ENCODE results near the gene PPP1R16B. TPM values are rescaled to one million over a fixed set of nuclear protein-coding genes. Genes with fewer than 3 reads are reported as not detected.

The PPP1R16B gene
- polyA plus RNA-seq, 1 donor, result 4.8 TPM

DNA sequence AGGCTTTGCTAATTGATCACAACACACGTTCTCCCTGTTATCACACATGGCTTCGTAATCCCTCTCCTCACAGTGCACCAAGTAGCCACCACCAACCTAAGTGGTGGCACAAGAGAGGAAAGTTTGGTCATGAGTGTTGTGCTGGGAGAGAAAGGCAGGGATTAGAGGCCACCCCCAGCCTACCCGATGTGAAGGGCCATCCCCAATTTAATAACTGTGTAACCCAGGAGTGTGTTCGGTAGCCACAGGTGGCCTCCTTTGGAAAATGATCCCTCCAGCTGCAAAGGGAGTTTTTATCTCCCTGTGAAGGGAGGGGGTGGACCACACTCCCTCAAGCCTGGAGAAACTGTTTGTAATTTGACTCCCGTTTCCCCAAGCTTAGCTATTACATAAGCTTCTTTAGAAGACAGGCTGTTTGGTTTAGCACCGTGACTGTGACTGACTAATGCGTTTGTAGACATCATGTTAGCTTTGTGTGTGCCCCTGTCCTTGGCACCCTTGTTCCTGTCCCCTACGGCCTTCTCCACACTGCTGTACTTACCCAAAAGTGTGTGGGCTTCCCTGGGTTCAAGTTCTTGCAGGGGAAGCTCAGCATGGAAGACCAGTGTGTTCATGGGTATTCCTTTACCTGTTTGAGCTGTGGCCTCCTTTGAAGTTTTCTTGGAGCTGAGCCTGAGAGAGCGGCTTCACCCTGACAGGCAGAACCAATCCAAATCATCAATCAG is 20.6 kb downstream of the PPP1R16B start:
- no peak for DNase-seq (ENCODE audit: low read depth)

DNA sequence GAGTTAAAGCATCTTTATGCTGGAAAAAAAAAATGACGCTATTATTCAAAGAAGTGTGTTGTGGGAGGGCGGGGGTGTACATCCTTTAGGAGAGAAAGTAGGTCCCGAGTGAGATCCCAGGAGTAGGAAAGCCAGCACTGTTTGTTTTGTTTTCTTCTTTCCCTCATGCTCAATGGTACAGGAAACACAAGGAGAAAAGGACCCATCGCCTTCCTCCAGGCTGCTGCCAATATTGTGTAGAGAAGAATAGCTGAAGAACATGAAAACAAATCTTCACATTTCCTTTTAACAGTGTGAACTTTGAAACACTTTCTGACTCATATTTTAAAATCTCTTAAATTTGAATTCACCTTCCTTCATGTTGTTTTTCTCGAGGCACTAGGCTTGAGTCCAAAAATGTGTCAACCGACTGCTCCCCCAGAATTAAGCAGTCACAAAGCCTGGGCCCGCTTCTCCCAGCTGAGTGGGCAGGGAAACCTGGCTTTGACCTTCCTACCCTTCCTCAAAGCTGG is 22.3 kb downstream of the PPP1R16B start:
- DNase-seq (ENCODE audit: low read depth), result no peak

DNA sequence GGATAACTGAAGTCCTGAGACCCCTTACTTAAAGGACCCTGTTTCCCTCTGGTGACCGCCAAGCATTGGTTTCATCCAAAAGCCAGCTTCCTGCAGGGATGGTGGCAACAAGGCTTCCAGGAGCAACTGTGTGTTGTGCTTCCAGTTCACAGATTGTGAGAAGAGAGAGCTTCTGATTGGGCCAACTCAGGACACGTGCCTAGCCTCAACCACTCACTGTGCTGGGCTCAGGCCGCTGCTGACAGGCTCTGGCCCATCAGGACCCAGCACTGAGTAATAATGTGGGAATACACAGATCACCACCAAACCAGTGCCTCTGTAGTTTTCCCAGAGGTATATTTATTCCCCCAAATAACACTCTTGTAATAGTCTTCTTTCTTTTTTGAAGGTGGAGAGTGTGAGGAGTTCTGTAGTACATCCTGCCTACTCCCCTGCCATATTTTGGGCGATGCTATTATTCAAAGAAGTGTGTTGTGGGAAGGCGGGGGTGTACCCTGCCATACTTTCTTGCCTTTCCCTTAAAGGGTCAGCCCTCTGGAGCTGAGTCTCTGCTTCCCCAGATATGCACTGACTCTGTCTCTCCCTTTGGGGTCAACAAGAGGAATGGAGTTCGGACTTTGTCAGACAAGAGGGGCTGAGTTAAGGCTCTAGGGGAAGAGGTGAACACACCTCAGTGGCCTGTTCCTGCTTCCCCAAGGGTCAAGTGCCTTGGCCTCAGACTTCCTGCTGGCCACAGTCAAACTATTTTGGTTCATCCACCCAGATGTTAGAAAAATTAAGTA is 23.2 kb downstream of the PPP1R16B start:
- DNase-seq (ENCODE audit: low read depth), result no peak

DNA sequence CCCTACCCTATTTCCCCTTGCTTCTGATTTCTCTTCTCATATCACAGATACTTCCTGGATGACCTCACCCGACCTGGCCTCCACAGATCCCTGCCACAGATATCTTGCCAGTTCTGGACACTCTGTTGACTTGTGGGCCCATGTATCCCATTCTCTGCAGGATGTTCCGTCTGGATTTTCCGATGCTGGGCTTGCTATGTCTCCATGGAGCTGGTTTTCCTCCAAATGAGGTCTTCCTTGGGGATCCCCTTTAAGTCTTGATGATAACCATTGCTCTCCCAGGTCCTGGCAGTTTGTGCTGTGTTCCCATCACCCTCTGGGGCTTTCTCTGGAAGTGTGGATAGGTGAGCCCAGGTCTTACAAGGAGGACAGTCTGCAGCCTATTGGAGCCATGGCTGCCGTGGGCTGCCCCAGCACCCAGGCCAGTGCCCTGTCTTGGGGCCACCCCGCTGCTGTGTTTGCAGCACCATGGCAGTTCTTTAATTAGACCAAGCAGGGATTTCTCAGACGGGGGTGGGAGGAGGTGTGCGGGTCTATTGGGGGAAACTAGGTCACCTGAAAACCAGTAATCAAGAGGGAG is 23.9 kb downstream of the PPP1R16B start:
- DNase-seq (ENCODE audit: low read depth), result no peak

DNA sequence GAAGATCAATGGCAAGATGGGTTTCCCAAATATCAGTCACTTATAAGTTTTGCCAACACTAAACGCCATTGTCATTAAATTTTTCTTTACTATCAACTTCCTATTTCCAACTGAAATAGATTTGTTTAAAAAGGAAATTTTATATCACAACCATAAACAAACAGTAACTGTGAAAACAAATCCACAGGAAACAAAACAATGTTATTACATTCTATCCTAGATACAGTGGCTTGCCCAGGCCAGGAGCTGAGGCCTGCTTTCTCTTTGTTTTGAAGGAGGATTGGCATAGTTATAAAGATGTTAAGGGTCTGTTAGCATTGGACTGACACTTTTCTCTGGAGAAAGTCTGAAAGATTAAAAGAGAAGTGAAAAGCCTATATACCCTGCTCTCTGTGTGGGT is 24.9 kb downstream of the PPP1R16B start:
- no peak for DNase-seq (ENCODE audit: low read depth)

DNA sequence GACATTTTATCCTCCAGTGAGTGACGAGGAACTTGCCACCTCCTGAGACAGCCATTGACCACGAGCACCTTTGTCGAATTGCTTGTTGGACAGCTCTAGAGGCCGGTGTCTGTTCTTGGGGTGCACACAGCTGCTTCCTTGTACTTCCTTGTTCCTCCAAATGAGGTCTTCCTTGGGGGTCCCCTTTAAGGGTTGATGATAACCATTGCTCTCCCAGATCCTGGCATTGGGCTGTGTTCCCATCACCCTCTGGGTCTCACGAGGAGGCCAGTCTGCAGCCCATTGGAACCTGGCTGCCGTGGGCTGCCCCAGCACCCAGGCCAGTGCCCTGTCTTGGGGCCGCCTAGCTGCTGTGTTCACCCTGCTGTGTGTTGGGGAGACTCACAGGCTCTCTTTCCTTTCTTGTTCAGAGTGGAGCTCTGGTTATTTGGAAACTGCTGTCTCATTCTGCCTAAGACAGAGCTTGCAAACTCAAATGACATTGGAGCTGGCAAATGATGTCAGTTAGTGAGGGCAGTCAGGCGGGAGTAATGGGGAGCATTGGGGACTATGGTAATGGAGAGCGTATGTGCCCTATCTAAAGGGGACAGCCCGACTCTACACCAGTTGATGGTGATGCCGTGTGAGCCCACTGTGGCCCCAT is 25.7 kb downstream of the PPP1R16B start:
- DNase-seq (ENCODE audit: low read depth), result no peak

DNA sequence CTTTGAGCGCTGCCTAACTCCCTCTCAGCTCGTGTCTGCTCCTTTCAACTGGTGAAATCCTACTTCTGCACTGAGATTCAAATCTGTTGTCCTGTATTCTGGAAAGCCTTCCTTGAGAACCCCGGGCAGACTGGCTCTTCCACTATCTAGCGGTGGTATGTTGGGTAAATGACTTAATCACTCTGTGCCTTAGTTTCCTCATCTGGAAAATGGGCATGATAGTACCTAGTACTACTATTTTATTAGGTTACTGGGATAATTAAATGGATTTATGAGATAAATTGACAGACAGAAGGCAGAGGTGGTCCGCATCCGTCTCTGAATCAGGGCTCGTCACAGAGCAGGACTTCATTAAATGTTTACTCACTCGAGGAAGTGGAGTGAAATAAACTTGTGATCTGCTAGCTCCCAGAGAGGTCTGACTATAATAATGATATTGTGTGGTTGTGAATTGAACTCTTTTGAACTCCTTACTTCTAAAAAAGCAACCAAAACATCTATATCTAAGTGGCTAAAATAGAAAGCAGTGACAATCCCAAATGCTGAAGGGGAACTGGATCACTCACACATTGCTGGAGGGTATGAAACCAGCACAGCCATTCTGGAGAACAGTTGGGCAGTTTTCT is 26.6 kb downstream of the PPP1R16B start:
- DNase-seq (ENCODE audit: low read depth), result no peak

DNA sequence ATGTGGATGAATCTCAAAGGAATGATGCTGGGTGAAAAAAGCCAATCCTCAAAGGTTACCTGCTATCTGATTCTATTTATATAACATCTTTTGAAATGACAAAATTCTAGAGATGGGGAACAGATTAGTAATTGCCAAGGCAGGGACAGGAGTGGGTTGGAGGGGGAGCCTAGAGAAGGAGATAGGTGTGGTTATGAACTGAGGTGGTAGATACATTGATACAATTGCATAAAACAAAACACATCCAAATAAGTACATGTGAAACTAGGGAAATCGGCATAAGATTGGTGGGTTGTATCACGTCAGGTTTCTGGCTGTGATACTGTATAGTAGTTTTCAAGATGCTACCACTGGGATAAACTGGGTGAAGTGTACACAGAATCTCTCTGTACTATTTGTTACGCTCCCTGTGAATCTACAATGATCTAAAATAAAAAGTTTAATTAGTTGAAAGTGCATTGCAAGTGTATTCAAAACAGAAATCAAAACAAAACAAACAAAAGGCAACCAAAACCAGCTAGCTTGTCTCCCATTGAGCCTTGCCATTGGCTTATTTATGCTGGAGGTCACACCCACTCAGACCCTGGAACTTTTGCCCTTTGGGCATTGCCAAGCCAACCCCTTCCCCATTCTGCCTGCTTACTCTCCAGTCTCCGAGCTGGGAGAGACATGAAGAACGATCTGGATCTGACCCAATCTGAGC is 27.8 kb downstream of the PPP1R16B start:
- no peak for DNase-seq (ENCODE audit: low read depth)

DNA sequence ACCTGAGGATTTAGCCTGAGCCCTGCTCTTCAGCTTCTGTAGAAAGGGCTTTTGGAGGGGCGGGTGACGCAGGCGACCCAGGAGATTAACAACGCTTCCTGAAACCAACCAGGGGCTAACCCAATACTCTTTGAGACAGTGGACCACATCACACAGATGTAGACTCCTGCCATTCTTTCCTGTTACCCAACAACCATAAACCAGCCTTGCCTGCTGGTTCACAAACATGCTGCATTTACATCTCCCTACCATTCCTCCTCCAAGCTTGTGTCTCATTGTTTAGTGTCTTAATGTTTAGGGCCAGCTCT is 28.3 kb downstream of the PPP1R16B start:
- no peak for DNase-seq (ENCODE audit: low read depth)

DNA sequence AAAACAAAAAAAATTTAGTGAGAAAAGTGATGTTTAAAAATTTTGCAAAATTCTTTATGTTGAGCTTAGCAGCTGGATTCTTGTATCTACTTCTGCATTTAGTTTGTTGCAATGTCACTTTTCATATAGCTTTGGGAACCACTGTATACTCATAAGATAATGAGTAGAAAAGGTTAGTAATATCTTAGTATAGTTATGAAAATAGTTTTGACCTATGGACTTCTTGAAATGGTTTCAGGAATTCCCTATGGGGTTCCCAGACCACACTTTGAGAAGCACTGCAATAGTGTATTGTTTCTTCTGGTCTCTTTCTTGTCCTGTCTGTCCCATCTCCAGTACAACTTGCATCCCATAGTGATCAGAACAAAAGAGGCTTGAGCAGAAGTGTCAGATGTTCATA is 29.4 kb downstream of the PPP1R16B start:
- no peak for DNase-seq (ENCODE audit: low read depth)

DNA sequence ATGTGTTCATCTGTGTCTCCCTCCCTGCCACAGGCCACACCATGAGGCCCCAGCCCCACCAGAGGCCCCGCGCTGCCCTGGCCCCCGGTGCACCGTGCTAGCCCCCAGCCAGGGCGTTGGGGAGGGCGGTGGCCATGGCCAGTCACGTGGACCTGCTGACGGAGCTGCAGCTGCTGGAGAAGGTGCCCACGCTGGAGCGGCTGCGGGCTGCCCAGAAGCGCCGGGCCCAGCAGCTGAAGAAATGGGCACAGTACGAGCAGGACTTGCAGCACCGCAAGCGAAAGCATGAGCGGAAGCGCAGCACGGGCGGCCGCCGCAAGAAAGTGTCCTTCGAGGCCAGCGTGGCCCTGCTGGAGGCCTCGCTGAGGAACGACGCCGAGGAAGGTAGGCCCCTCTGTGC is 30.3 kb downstream of the PPP1R16B start:
- DNase-seq (ENCODE audit: low read depth), result no peak

DNA sequence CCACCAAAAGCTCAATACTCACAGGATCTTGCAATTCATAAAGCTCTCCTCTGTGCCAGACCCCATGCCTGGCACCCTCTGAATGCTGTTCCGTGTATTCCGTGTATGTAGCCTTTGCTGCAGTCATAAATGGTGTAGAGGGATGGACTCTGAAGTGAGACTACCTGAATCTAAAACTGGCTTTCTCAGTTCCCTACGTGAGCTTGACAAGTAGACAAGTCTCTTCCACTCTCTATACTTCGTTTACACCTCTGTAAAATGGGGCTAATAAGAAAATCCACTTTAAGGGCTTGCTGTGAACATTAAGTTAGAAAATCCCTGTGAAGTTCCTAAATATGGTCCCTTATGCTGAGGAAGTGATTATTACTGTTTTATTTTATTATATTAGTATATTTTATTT is 31.5 kb downstream of the PPP1R16B start:
- DNase-seq (ENCODE audit: low read depth), result no peak

DNA sequence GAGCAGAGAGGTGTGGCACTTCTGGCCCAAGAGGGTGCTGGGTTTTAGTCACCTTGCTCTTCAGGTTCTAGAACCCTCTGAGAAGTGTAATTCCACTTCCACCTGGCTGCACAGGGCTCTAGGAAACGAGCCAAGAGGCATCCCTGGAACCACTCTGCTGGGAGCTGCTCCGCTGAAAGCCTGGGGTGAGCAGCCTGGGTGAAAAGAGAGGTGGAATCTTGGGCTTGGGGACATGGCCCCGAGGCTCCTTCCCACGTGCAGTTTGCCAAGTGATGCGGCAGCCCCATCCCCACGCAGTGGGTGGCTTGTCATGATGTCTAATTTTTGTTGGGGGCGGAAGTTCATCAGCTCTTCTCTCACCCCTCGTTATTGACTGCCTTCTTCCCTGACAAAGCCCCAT is 32.8 kb downstream of the PPP1R16B start:
- no peak for DNase-seq (ENCODE audit: low read depth)

DNA sequence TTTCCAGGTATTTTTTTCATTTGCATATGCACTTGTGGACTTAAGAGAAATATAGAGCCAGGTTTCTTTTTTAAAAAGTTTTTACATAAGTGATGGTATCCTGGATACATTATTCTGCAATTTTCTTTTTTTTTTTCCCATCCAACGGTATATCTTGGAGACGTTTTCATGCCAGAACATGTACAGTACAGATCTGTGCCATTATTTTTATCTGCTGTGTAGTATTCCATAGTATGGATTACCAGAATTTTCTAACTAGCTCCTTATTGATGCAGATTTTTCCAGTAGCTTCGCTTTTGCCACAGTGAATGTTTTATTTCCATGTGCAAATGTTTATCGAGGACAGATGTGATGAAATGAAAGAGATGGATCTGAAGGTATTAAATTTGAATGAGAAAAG is 34.1 kb downstream of the PPP1R16B start:
- no peak for DNase-seq (ENCODE audit: low read depth)

DNA sequence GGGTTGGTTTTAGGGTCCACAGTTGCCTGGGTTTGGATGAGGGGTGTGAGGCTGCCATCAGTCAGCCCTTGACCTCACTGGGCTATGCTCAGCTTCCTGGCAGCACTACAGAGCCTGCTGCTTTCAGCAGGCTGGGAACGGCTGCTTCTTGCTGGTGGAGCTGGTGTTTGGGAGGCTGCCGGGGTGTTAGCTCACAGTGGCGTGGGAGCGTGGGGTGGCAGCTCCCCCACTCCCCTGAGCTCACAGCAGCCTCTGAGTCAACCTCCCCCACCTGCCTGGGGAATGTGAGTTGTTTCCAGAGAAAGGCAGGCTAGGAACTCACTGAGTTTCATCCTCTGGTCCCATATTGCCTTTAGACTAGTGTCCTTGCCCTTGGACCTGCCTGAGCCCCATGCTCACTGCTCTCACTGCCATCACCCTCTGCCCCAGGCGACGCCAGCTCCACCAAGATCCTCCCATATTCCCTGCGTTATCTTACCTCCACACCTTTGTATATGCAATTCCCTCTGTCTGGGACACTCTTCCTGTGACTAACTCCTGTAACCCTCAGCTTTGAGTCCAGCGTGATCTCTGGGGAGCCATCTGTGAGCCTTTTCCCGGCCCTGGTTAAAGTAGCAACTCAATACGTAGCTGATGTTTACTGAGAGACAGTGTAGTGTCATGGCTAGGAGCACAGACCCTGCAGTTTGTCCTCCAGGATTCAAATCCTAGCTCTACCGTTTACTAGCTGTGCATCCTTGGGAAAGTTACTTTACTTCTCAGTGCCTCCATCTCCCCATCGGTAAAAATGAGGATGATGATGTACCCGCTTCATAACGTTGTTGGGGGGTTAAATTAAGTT is 34.8 kb downstream of the PPP1R16B start:
- DNase-seq (ENCODE audit: low read depth), result no peak

DNA sequence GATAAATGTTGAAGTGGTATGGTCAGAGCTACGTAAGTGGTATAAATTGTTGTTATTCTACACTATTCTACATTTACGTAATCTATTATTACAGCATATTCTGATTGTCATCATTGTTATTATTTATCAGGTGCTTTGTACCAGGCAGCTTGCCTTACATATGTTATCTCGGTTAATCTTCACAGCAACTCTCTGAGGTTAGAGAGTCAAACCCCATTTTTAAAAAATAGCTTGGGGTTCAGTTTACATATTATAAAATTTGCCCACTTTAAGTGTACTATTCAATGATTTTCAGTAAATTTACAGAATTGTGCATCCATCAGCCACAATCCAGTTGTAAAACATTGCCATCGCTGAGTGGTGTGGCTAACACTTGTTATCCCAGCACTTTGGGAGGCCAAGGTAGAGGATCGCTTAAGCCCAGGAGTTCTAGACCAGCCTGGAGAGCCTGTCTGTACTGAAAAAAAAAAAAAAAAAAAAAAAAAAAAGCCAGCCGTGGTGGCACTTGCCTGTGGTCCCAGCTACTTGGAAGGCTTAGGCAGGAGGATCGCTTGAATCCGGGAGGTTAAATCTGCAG is 35.5 kb downstream of the PPP1R16B start:
- DNase-seq (ENCODE audit: low read depth), result no peak

DNA sequence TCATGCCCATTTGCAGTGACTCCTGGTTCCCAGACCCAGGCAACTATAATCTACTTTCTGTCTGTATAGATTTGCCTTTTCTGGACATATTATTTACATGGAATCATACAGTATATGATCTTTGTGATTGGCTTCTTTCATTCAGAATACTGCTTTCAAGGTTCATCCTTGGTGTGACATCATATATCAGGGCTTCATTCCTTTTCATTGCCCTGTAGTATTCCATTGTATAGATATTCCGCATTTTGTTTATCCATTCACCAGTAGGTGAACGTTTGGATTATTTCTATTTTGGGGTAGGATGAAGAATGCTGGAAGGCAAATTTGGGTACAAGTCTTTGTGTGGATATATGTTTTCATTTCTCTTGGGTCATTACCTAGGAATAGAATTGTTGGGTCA is 36.1 kb downstream of the PPP1R16B start:
- no peak for DNase-seq (ENCODE audit: low read depth)

DNA sequence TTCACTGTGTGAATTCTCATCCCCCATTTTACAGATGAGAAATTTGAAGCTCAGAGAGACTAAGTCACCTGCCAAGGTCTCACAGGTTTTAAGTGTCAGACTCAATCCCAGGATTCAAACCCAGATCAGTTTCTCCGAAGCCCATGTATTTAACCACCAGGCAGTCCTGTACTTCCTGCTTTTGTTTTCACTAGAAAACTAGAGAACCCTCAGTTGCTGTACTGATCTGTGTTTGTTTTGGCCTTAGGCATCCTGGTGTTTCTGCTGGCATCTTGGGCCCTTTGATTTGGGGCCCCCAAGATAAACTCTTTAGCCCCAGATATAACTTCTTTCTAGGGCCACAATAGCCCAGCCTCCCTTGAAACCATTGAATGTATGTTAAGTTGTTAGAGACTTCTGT is 36.5 kb downstream of the PPP1R16B start:
- no peak for DNase-seq (ENCODE audit: low read depth)

DNA sequence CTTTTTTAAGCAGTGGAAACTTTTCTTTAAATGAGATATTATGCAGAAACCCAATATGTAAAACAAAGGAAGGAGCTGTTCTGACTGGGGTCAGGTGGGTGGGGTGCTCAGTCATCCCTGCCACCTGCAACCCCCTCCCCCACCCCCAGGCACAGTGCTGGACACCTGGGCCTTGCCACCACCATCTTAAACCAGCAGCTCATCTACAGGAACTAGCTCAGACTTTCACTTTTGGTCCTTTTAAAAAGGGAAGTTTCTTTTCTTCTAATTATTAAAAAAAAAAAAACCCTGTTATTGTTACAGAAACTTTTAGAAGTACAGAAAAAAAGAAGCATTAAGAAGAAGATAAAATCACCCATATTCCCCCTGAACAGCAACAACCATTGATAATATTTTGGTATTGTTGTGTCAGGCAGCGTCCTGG is 37.1 kb downstream of the PPP1R16B start:
- no peak for DNase-seq (ENCODE audit: low read depth)

DNA sequence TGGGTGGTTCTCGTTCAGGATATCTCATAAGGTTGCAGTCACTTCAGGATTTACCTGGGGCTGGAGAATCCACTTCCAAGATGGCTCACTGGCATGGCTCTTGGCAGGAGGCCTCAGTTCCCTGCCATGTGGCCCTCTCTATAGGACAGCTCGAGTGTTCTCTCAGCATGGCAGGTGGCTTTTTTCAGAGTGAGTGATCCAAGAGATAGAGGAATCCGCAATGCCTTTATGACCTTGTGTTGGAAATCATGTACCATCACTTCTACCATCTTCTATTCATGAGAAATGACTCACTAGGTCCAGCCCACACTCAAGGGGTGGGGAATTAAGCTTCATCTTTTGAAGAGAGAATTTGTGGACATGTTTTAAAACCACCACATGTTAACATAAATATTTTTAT is 37.8 kb downstream of the PPP1R16B start:
- DNase-seq (ENCODE audit: low read depth), result no peak
